ENCODE data around the gene CORO7.

Gene CORO7

DNA sequence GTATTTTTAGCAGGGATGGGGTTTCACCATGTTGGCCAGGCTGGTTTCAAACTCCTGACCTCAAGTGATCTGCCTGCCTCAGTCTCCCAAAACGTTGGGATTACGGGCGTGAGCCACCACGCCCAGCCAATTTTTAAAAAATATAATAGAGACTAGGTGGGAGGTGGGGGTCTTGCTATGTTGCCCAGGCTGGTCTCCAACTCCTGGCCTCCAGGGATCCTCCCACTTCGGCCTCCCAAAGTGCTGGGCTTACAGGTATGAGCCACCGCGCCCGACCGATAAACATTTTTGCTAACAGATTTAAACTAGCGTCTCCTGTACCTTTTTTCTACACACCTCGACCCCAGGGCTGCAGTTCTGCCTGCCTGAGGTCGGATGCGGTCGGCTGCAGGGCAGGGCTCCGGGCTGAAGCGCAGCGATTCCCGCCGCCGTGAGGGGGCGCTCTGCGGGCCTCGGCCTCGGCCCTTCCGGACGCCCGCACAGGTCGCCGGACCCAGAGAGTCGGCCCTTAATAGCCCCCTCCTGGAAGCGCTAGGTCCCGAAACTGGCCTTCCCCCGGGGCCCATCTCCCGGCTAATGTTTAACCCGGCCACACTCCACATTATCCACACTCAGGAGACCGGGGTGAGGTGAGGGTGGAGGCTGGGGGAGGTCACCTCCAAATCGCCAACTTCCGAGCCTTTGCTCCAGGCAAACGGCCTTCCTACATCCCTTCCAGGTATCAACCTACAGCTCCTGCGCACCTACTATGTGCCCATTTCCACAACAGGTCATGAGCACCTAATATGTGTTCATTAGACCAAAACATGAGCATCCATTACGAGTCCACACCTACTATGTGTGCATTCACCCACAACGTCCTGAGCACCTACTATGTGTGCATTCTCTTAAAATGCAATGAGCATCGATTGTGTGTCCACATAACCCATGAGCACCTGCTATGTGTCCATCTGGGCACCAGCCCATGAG, 102.5 kb downstream of the CORO7 start:
- H3K9me3 ChIP-seq (ENCODE audit: control insufficient read depth, low read length), result no peaks in the 10 kb centered on the region
- no peak overlapping the region for H3K4me3 ChIP-seq (ENCODE audit: low read length)
- peaks cover 33% of the 10 kb centered on the region for H3K27me3 ChIP-seq (ENCODE audit: control insufficient read depth, insufficient read depth, low read length)
- peaks cover 24% of the 10 kb centered on the region for H3K4me1 ChIP-seq (ENCODE audit: control insufficient read depth, insufficient read depth, low read length)
- no peak overlapping the region for H3K9ac ChIP-seq (ENCODE audit: low read length)
- H3K36me3 ChIP-seq (ENCODE audit: control insufficient read depth, insufficient read depth, low read length), result no peaks in the 10 kb centered on the region

- Histone ChIP-seq H3K9ac (ENCODE audit: low read length) (no peak overlapping the region), H3K4me1 (ENCODE audit: control insufficient read depth, insufficient read depth, low read length) (peaks cover 19% of the 10 kb centered on the region), H3K36me3 (ENCODE audit: control insufficient read depth, insufficient read depth, low read length) (no peaks in the 10 kb centered on the region), H3K27me3 (ENCODE audit: control insufficient read depth, insufficient read depth, low read length) (peaks cover 13% of the 10 kb centered on the region), H3K9me3 (ENCODE audit: control insufficient read depth, low read length) (no peaks in the 10 kb centered on the region), H3K4me3 (ENCODE audit: low read length) (no peak overlapping the region)
Measured at GRCh38 chr16:4309833-4310266, 106.5 kb downstream of the CORO7 start.

DNA sequence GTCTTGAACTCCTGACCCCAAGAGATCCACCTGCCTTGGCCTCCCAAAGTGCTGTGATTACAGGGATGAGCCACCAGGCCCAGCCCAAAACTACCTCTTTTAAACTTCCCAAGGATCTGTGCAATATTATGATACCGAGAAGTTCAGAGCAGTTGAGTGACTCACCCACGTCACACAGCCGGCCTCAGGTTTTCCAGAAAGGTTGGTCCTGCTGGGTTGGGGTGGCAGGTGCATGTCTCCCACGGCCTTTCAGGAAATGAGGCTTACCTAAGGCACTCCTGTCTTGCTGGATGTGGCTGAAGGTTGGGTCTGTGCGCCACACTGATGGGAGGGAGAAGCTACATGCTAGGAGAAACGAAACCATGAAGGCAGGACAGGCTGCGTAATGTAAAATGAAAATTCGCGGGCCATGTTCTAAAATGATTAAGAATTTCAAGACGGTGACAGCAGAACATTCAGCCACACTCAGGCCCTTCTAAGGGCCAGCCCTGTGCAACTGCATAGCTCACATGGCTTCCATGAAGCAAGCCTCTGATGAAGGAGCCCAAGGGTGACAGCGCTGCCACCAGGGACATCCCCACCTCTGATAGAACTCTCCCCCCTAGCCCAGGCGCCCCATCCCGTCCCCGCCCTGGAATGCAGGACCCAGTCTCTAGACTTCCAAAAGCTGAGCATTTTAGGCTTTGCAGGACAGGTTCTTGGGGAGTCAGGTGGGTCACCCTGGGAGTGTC, 107.1 kb downstream of the CORO7 start:
- no peak overlapping the region for H3K9ac ChIP-seq (ENCODE audit: low read length)
- no peaks in the 10 kb centered on the region for H3K9me3 ChIP-seq (ENCODE audit: control insufficient read depth, low read length)
- H3K4me1 ChIP-seq (ENCODE audit: control insufficient read depth, insufficient read depth, low read length), result peaks cover 15% of the 10 kb centered on the region
- H3K4me3 ChIP-seq (ENCODE audit: low read length), result no peak overlapping the region
- H3K36me3 ChIP-seq (ENCODE audit: control insufficient read depth, insufficient read depth, low read length), result no peaks in the 10 kb centered on the region
- H3K27me3 ChIP-seq (ENCODE audit: control insufficient read depth, insufficient read depth, low read length), result peaks cover 7% of the 10 kb centered on the region

GRCh38 chr16:4307215-4308037, 109.0 kb downstream of the CORO7 start:
- Histone ChIP-seq H3K9me3 (ENCODE audit: control insufficient read depth, low read length) (no peaks in the 10 kb centered on the region), H3K9ac (ENCODE audit: low read length) (peak overlapping the region; percentile 44), H3K27me3 (ENCODE audit: control insufficient read depth, insufficient read depth, low read length) (no peaks in the 10 kb centered on the region), H3K4me1 (ENCODE audit: control insufficient read depth, insufficient read depth, low read length) (peaks cover 10% of the 10 kb centered on the region), H3K4me3 (ENCODE audit: low read length) (peak overlapping the region; percentile 40), H3K36me3 (ENCODE audit: control insufficient read depth, insufficient read depth, low read length) (no peaks in the 10 kb centered on the region)

DNA sequence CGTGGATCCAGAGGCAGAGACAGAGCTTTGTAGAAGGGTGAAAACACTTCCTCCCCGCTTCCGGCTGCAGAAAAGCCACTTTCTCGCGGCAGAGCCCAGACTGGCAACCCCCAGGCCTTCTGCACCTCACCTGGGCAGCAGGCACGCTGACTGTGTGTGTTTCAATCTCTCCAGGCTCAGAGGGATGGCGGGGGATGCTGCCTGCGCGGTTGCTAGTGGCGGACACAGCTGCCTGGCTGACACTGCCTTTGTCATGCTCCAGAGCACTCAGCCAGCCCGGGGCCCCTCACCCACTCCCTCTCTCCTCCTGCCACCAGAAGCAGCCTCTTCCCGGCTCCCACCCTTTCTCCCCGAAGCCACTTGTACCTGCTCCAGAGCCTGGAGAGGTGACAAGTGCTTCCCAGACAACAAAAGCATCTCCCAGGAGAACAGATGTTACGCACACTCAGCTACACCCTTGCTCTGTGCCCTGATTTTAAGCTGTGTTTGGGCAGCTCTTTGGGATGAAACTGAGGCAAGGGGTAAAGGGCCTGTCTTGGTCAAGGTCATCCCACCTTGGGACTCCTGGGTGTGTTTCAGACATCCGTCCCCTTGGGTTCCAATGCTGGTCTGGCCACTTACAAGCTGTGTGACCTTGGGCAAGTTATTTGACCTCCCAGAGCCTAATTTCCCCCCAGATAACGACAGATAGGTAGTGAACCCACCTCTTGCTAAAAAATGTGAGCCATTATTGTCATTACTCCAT, 109.8 kb downstream of the CORO7 start:
- peaks cover 10% of the 10 kb centered on the region for H3K4me1 ChIP-seq (ENCODE audit: control insufficient read depth, insufficient read depth, low read length)
- peak overlapping the region; percentile 40 for H3K4me3 ChIP-seq (ENCODE audit: low read length)
- no peaks in the 10 kb centered on the region for H3K9me3 ChIP-seq (ENCODE audit: control insufficient read depth, low read length)
- H3K27me3 ChIP-seq (ENCODE audit: control insufficient read depth, insufficient read depth, low read length), result no peaks in the 10 kb centered on the region
- peak overlapping the region; percentile 44 for H3K9ac ChIP-seq (ENCODE audit: low read length)
- no peaks in the 10 kb centered on the region for H3K36me3 ChIP-seq (ENCODE audit: control insufficient read depth, insufficient read depth, low read length)

Data from mucosa of stomach (tissue), 1 donor.